ENCODE data around the gene ABCF3.
"Not testable (repeated sequence)": the region's sequence is repeated elsewhere in the genome, so short reads cannot be mapped to it uniquely, and the experiment has no call there.

Gene ABCF3

GRCh38 chr3:184145751-184146270, 40.2 kb upstream of the ABCF3 start:
- H3K4me3 ChIP-seq (ENCODE audit: low read length), result no peak overlapping the region
- no peak for DNase-seq (ENCODE audit: low read depth)
- no peak for TF ChIP-seq CTCF (conservative IDR thresholded peaks at IDR 0.05; ENCODE audit: low read depth, low read length)

- no peak overlapping the region for H3K4me3 ChIP-seq (ENCODE audit: low read length)
- no peak for TF ChIP-seq CTCF (conservative IDR thresholded peaks at IDR 0.05; ENCODE audit: low read depth, low read length)
- no peak for DNase-seq (ENCODE audit: low read depth)
Measured at GRCh38 chr3:184148076-184148475, 37.9 kb upstream of the ABCF3 start.

DNA sequence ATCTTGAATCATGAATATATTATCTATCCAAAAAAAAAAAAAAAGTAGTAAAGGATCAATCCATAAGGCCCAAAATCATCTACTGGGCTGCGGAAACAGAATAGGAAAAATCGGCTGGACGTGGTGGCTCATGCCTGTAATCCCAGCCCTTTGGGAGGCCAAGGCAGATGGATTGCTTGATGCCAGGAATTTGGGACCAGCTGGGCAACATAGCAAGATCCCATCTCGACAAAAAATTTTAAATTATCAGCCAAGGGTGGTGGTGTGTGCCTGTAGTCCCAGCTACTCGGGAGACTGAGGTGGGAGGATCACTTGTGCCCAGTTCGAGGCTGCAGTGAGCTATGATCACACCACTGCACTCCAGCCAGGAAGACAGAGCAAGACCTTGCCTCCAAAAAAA, 36.9 kb upstream of the ABCF3 start:
- no peak for TF ChIP-seq CTCF (conservative IDR thresholded peaks at IDR 0.05; ENCODE audit: low read depth, low read length)
- no peak overlapping the region for H3K4me3 ChIP-seq (ENCODE audit: low read length)
- DNase-seq (ENCODE audit: low read depth), result no peak

DNA sequence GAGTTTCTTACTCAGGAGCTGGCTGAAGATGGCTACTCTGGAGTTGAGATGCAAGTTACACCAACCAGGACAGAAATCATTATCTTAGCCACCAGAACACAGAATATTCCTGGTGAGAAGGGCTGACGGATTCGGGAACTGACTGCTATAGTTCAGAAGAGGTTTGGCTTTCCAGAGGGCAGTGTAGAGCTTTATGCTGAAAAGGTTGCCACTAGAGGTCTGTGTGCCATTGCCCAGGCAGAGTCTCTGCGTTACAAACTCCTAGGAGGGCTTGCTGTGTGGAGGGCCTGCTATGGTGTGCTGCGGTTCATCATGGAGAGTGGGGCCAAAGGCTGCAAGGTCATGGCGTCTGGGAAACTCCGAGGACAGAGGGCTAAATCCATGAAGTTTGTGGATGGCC, 36.2 kb upstream of the ABCF3 start:
- not testable (repeated sequence) for H3K4me3 ChIP-seq (ENCODE audit: low read length); DNase-seq (ENCODE audit: low read depth)
- TF ChIP-seq CTCF (conservative IDR thresholded peaks at IDR 0.05; ENCODE audit: low read depth, low read length), result peak; percentile 43

- H3K4me3 ChIP-seq (ENCODE audit: low read length), result peak within 1 kb of the TSS; percentile 99
- no peak for TF ChIP-seq CTCF (conservative IDR thresholded peaks at IDR 0.05; ENCODE audit: low read depth, low read length)
- no peak for DNase-seq (ENCODE audit: low read depth)
Measured at GRCh38 chr3:184154885-184155643, 30.9 kb upstream of the ABCF3 start, which contains the start of gene DVL3. Gene DVL3 (plus strand): TSS chr3:184155377. CDS start chr3:184155636, 259 bp downstream.

GRCh38 chr3:184155644-184156521, 30.1 kb upstream of the ABCF3 start:
- DNase-seq (ENCODE audit: low read depth), result no peak
- H3K4me3 ChIP-seq (ENCODE audit: low read length), result peak overlapping the region; percentile 99
- TF ChIP-seq CTCF (conservative IDR thresholded peaks at IDR 0.05; ENCODE audit: low read depth, low read length), result no peak

Measured in retinal pigment epithelial cell (primary cell).